MG63 (cell line): Measurements from ENCODE around the gene C18orf63. TPM values are rescaled to one million over a fixed set of nuclear protein-coding genes. Genes with fewer than 3 reads are reported as not detected.

Source experiments
- DNase-seq: peaks from one replicate; pipeline ENCODE4 v3.0.0-alpha.2; 2020
- H3K27me3 ChIP-seq: fragments of 250-450 bp; sonication (Bioruptor Pico); 2 replicates; pipeline ENCODE4 v1.5.1; 2020; ENCODE audit warnings: mild to moderate bottlenecking, moderate library complexity
- H3K36me3 ChIP-seq: fragments of 250-450 bp; sonication (Bioruptor Pico); 2 replicates; pipeline ENCODE4 v1.5.1; 2020; ENCODE audit warnings: mild to moderate bottlenecking, moderate library complexity
- H3K4me3 ChIP-seq: fragments of 250-450 bp; sonication (Bioruptor Pico); 2 replicates; pipeline ENCODE4 v1.5.1; 2020; ENCODE audit warnings: mild to moderate bottlenecking, moderate library complexity
- H3K9me3 ChIP-seq: fragments of 250-450 bp; sonication (Bioruptor Pico); 2 replicates; pipeline ENCODE4 v1.5.1; 2020; ENCODE audit warnings: mild to moderate bottlenecking, moderate library complexity
- total RNA-seq: library from RNA; depleted of rRNA; stranded (reverse); fragments of >200 nt; shearing (Covaris generic); gene quantifications from 2 replicates; pipeline ENCODE4 v1.2.3, GENCODE V29; 2014; ENCODE audit warnings: low replicate concordance

The C18orf63 gene
- total RNA-seq, 1 experiment from 2014 or later, result not detected

DNA sequence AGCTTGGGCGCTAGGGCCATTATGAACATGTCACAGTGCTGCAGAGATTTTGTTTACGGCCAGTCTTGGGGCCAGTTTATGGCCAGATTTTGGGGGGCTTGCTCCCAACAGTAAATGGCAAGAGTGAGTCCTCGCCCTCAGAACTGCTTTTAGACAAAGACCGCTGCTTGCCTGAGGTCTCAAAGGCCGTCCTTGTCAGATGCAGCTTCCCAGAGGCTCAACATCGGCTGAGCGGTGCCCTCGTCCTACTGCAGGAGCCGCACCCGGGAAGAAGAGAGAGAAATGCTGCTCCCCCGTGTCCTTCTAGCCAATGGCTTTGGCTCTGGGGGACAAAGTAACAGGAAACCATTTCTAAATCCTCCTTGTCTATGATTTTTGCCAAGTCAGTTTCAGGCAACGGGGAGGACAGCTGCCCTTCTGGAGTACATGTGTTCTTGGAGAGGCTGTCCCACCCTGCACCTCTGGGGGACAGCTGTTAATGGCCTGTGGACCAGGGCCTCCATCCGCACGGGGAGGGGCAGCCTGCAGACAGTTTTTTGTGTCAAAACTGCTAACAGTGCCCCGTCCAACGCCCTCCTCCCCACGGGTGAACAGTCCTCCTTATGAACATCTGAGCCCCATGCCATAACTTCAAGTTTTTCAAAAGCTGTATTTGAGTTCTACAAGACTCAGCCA is 66.1 kb downstream of the C18orf63 start:
- no peaks in the 10 kb centered on the region for H3K36me3 ChIP-seq
- no peaks in the 10 kb centered on the region for H3K9me3 ChIP-seq
- no peaks in the 10 kb centered on the region for H3K27me3 ChIP-seq
- no peak for DNase-seq
- H3K4me3 ChIP-seq, result no peak overlapping the region

GRCh38 chr18:74382481-74383017 is 66.9 kb downstream of the C18orf63 start:
- no peak overlapping the region for H3K4me3 ChIP-seq
- no peaks in the 10 kb centered on the region for H3K27me3 ChIP-seq
- H3K9me3 ChIP-seq, result no peaks in the 10 kb centered on the region
- DNase-seq, result no peak
- H3K36me3 ChIP-seq, result no peaks in the 10 kb centered on the region

- no peaks in the 10 kb centered on the region; the same call in 1 of the 2 replicates for H3K27me3 ChIP-seq
- H3K4me3 ChIP-seq, result no peak overlapping the region
- H3K36me3 ChIP-seq, result no peaks in the 10 kb centered on the region
- DNase-seq, result no peak
- no peaks in the 10 kb centered on the region for H3K9me3 ChIP-seq
These were observed 71.7 kb downstream of the C18orf63 start for GRCh38 chr18:74387383-74387782.

- Histone ChIP-seq H3K4me3 (no peak overlapping the region), H3K9me3 (no peaks in the 10 kb centered on the region), H3K27me3 (no peaks in the 10 kb centered on the region; the same call in 1 of the 2 replicates), H3K36me3 (no peaks in the 10 kb centered on the region)
- no peak for DNase-seq
These were observed 72.6 kb downstream of the C18orf63 start for GRCh38 chr18:74388227-74388626.

- Histone ChIP-seq H3K4me3 (no peak overlapping the region), H3K36me3 (no peaks in the 10 kb centered on the region), H3K9me3 (no peaks in the 10 kb centered on the region), H3K27me3 (no peaks in the 10 kb centered on the region; the same call in 1 of the 2 replicates)
- DNase-seq, result no peak
These were observed 73.7 kb downstream of the C18orf63 start for GRCh38 chr18:74389171-74389927.

GRCh38 chr18:74389991-74390390 is 74.4 kb downstream of the C18orf63 start:
- no peak for DNase-seq
- H3K9me3 ChIP-seq, result no peaks in the 10 kb centered on the region
- H3K4me3 ChIP-seq, result no peak overlapping the region
- no peaks in the 10 kb centered on the region; the same call in 1 of the 2 replicates for H3K27me3 ChIP-seq
- no peaks in the 10 kb centered on the region for H3K36me3 ChIP-seq

DNA sequence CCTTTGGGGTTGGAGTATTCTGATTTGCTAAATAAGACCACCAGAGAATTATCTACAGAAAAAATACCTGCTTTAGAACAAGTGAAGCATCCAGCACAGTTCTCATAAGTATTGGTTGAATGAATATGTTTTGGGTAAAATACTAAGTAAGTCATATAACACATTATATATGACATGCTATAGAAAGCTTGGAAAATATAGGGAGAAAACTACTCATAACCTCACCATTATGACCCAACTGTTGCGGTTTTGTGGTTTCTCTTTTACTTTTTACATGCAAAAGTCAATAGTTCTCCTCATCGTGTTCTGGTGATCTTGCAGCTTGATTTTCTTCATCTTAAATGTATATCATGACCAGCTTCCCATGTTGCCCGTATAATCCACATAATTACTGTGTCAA is 75.3 kb downstream of the C18orf63 start:
- DNase-seq, result no peak
- Histone ChIP-seq H3K4me3 (no peak overlapping the region), H3K36me3 (no peaks in the 10 kb centered on the region), H3K9me3 (no peaks in the 10 kb centered on the region), H3K27me3 (no peaks in the 10 kb centered on the region; the same call in 1 of the 2 replicates)

GRCh38 chr18:74392323-74392722 is 76.7 kb downstream of the C18orf63 start:
- H3K27me3 ChIP-seq, result no peaks in the 10 kb centered on the region; the same call in 1 of the 2 replicates
- DNase-seq, result no peak
- H3K4me3 ChIP-seq, result no peak overlapping the region
- no peaks in the 10 kb centered on the region for H3K36me3 ChIP-seq
- no peaks in the 10 kb centered on the region for H3K9me3 ChIP-seq

DNA sequence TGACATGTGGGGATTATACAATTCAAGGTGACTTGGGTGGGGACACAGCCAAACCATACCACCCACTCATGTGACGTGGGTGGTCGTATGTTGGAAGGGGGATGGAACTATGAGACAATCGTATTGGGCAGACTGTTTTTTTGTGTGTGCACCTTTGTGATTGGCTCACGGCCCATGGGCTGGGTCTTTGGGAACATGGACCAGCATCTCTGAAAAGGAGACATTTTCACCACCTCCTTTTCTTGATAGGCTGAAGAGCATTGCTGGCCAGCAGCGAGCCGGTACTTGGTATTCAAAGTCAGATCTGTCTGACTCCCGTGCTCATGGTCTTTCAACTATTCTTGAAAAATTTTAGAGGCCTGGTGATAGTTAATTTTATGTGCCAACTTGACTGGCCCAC is 79.4 kb downstream of the C18orf63 start:
- no peaks in the 10 kb centered on the region for H3K9me3 ChIP-seq
- DNase-seq, result no peak
- H3K4me3 ChIP-seq, result no peak overlapping the region
- no peaks in the 10 kb centered on the region for H3K36me3 ChIP-seq
- peaks cover 4% of the 10 kb centered on the region; the same call in 1 of the 2 replicates for H3K27me3 ChIP-seq

DNA sequence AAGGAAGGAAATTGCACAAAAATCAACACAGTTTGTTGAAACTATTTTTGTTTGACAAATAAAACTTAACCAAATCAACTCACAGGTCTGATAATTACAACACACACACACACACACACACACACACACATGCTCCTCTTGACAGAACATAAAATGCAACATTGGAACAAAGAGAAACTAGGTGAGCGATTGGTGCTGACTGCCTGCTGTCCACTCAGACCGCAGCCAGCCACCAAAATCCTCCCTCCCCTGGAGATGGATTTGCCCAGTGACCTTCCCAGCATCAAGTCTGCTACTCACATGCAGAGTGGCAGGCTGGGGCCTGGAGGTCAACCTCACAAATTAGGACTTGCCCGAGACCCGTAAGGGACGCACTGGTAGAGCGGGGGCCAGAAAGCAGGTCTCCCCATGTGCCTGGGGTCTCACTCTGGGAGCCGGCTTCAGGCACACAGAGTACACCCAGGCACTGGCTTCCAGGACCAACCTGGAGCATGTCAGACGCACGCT is 80.1 kb downstream of the C18orf63 start:
- DNase-seq, result no peak
- H3K9me3 ChIP-seq, result no peaks in the 10 kb centered on the region
- H3K27me3 ChIP-seq, result peaks cover 4% of the 10 kb centered on the region; the same call in 1 of the 2 replicates
- no peaks in the 10 kb centered on the region for H3K36me3 ChIP-seq
- no peak overlapping the region for H3K4me3 ChIP-seq

DNA sequence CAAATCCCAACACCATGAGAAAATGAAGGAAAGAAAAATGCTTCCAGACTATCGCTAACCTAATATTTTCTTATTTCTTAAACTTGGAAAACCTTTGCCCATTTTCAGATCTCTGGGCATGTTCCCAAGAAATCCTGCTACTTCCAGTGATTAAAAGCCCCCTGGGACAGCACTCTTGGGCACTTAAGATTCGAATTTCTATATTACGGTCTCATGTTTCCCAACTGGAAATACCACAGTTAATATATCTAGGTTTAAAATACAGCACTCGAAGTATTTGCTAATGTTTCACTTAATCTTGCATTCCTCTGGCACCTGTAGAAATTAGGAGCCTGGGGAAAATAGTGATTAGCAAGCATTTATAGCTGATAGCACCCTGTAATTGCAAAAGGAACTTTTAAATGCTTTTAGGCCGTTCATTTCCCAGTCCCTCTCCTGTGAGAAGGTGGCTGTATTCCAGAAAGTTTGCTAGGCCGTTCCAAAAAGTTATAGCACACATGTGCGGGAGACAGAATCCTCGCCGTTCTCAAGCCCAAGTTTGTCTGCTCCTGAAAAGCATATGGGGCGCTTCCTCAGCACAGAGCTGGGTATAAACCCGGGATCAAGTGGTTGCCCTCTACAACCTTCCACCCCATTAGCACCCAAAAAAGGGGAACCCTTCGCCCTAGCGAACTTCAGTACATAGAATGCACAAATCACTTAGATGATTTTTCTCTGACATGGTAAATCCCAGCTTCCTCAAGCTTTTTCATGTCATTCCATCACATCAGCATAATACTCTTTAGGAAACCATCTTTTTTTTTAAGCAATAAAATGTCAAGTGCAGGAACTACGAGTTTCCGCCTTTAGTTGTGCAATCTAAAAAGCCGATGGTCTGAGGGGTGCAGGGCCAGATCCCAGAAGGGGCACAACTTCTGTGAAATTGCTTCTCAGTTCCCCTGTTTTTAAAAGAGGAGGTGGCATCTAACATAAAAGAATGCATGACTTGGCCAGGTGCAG is 80.8 kb downstream of the C18orf63 start:
- peaks cover 4% of the 10 kb centered on the region; the same call in 1 of the 2 replicates for H3K27me3 ChIP-seq
- H3K9me3 ChIP-seq, result no peaks in the 10 kb centered on the region
- no peak for DNase-seq

GRCh38 chr18:74397572-74397971 is 81.9 kb downstream of the C18orf63 start:
- Histone ChIP-seq H3K9me3 (no peaks in the 10 kb centered on the region), H3K27me3 (peaks cover 4% of the 10 kb centered on the region; the same call in 1 of the 2 replicates), H3K36me3 (no peaks in the 10 kb centered on the region), H3K4me3 (no peak overlapping the region)
- no peak for DNase-seq

More for the DNA sequence above, 80.8 kb downstream of the C18orf63 start:
- H3K4me3 ChIP-seq, result no peak overlapping the region
- no peaks in the 10 kb centered on the region for H3K36me3 ChIP-seq

- DNase-seq, result no peak
- H3K9me3 ChIP-seq, result no peaks in the 10 kb centered on the region
- H3K4me3 ChIP-seq, result no peak overlapping the region
- no peaks in the 10 kb centered on the region for H3K36me3 ChIP-seq
- H3K27me3 ChIP-seq, result peaks cover 4% of the 10 kb centered on the region; the same call in 1 of the 2 replicates
These were observed 83.7 kb downstream of the C18orf63 start for GRCh38 chr18:74399091-74399887.

- H3K27me3 ChIP-seq, result peaks cover 4% of the 10 kb centered on the region; the same call in 1 of the 2 replicates
- no peak for DNase-seq
- no peaks in the 10 kb centered on the region for H3K9me3 ChIP-seq
- H3K4me3 ChIP-seq, result no peak overlapping the region
- H3K36me3 ChIP-seq, result no peaks in the 10 kb centered on the region
These were observed 85.2 kb downstream of the C18orf63 start for GRCh38 chr18:74400813-74401212.

- DNase-seq, result no peak
- no peaks in the 10 kb centered on the region for H3K9me3 ChIP-seq
- no peaks in the 10 kb centered on the region for H3K36me3 ChIP-seq
- no peak overlapping the region for H3K4me3 ChIP-seq
- H3K27me3 ChIP-seq, result peaks cover 4% of the 10 kb centered on the region; the same call in 1 of the 2 replicates
These were observed 87.3 kb downstream of the C18orf63 start for GRCh38 chr18:74402806-74403433.
